Tibial artery (tissue), 4 donors: ENCODE results near the gene ALAD.
"Not testable (repeated sequence)": the region's sequence is repeated elsewhere in the genome, so short reads cannot be mapped to it uniquely, and the experiment has no call there.

ENCODE experiments used
- DNase-seq, 2 donors: peaks; one replicate each; pipeline ENCODE4 v3.0.0-alpha.2; 2019
- H3K27ac ChIP-seq, 2 donors: fragments of 200-600 bp; sonication (generic) in 1 of 2; 1 replicate in 1 of 2; 2 replicates in 1 of 2; pipeline ENCODE4 v1.5.1; 2018 to 2019; ENCODE audit warnings: mild to moderate bottlenecking in 1 of 2
- H3K27me3 ChIP-seq, 2 donors: fragments of 200-600 bp; sonication (generic) in 1 of 2; one replicate each; pipeline versions ENCODE4 v1.5.1 to v1.6.0; 2016 to 2019
- H3K36me3 ChIP-seq, 3 donors: fragments of 200-600 bp; sonication (generic) in 2 of 3; one replicate each; pipeline ENCODE4 v1.5.1; 2016 to 2019; ENCODE audit warnings: mild to moderate bottlenecking in 2 of 3
- H3K4me1 ChIP-seq, 4 donors: fragments of 200-600 bp; sonication (generic) in 2 of 4; 1 replicate in 3 of 4; 2 replicates in 1 of 4; pipeline ENCODE4 v1.5.1; 2016 to 2019
- H3K4me3 ChIP-seq, 2 donors: fragments of 200-600 bp; sonication (generic) in 1 of 2; 1 replicate in 1 of 2; 2 replicates in 1 of 2; pipeline ENCODE4 v1.5.1; 2018 to 2019; ENCODE audit warnings: mild to moderate bottlenecking in 2 of 2
- H3K9me3 ChIP-seq, 3 donors: fragments of 200-600 bp; sonication (generic) in 1 of 3; one replicate each; pipeline ENCODE4 v1.5.1; 2016 to 2019
- CTCF ChIP-seq, 2 experiments: fragments of 200-600 bp in 1 of 2; fragments of 450-650 bp in 1 of 2; IDR thresholded peaks; one replicate each; pipeline ENCODE4 v1.5.1; 2017 to 2019; ENCODE audit warnings: antibody characterized with exemption in 2 of 2, mild to moderate bottlenecking in 1 of 2, moderate library complexity in 1 of 2
- intact Hi-C: fragments of 100-400 bp; cut with DNase I; formaldehyde crosslinking; loops from one replicate; pipeline ENCODE4 v1.15.0; 2023; ENCODE audit warnings: low total_unique reads

Gene ALAD

GRCh38 chr9:113401027-113401792 is at the start of gene ALAD:
TSS of gene ALAD (minus strand) at chr9:113401284. CDS start at chr9:113393559, 7,725 bp downstream.
- H3K4me1 ChIP-seq = peaks cover 0 to 34% (median 17%) of the 10 kb centered on the region in 4 donors
- intact Hi-C loops = loop anchor here (5.0 kb wide), 2 partner anchors 124 to 186 kb away; partner anchors contain the start of genes CDC26 and PRPF4
- no peaks in the 10 kb centered on the region for H3K9me3 ChIP-seq
- peak; percentile 92 to 95 for TF ChIP-seq CTCF (IDR thresholded peaks at IDR 0.05)
- DNase-seq = peak; percentile 98 to 100
- H3K36me3 ChIP-seq = no peaks in the 10 kb centered on the region
- peak within 1 kb of the TSS; percentile 72 to 78 for H3K27ac ChIP-seq
- no peaks in the 10 kb centered on the region for H3K27me3 ChIP-seq
- peak within 1 kb of the TSS; percentile 66 to 82 for H3K4me3 ChIP-seq

- H3K36me3 ChIP-seq = no peaks in the 10 kb centered on the region
- H3K4me1 ChIP-seq = peaks cover 0 to 56% (median 7%) of the 10 kb centered on the region in 4 donors
- no peaks in the 10 kb centered on the region for H3K9me3 ChIP-seq
- H3K27ac ChIP-seq = peak overlapping the region; percentile 51 to 68
- no peaks in the 10 kb centered on the region for H3K27me3 ChIP-seq
- no peak for TF ChIP-seq CTCF (IDR thresholded peaks at IDR 0.05)
- H3K4me3 ChIP-seq = no peak overlapping the region
- DNase-seq = no peak
- intact Hi-C loops = no loop called here
Observed at GRCh38 chr9:113449376-113449775, 48.3 kb upstream of the ALAD start.

- Histone ChIP-seq H3K27ac (peak overlapping the region; percentile 5 to 49), H3K4me3 (no peak overlapping the region), H3K4me1 (peaks cover 0 to 35% (median 0%) of the 10 kb centered on the region in 4 donors), H3K27me3 (no peaks in the 10 kb centered on the region), H3K36me3 (no peaks in the 10 kb centered on the region), H3K9me3 (no peaks in the 10 kb centered on the region)
- intact Hi-C loops = loop anchor here (2.0 kb wide), 1 partner anchor 144 kb away; no protein-coding TSS in a partner anchor
- no peak for DNase-seq
- TF ChIP-seq CTCF (IDR thresholded peaks at IDR 0.05) = peak; percentile 54 to 83
Observed at GRCh38 chr9:113446323-113446740, 45.2 kb upstream of the ALAD start.

- Histone ChIP-seq H3K4me3 (no peak overlapping the region), H3K27me3 (no peaks in the 10 kb centered on the region), H3K27ac (no peak overlapping the region), H3K36me3 (no peaks in the 10 kb centered on the region), H3K4me1 (peaks cover 0 to 20% (median 0%) of the 10 kb centered on the region in 4 donors), H3K9me3 (no peaks in the 10 kb centered on the region)
- intact Hi-C loops = loop anchor here (2.0 kb wide), 1 partner anchor 212 kb away; no protein-coding TSS in a partner anchor
- no peak for TF ChIP-seq CTCF (IDR thresholded peaks at IDR 0.05)
- DNase-seq = no peak
Observed at GRCh38 chr9:113444736-113445135, 43.7 kb upstream of the ALAD start.

GRCh38 chr9:113437716-113438115 is 36.6 kb upstream of the ALAD start:
- H3K27ac ChIP-seq, intact Hi-C loops, H3K4me3 ChIP-seq, H3K36me3 ChIP-seq, H3K27me3 ChIP-seq, H3K4me1 ChIP-seq, DNase-seq, H3K9me3 ChIP-seq: not testable (repeated sequence)

- no peaks in the 10 kb centered on the region for H3K36me3 ChIP-seq
- H3K4me3 ChIP-seq = no peak overlapping the region
- TF ChIP-seq CTCF (IDR thresholded peaks at IDR 0.05) = no peak
- H3K27ac ChIP-seq = no peak overlapping the region
- H3K9me3 ChIP-seq = no peaks in the 10 kb centered on the region
- no peaks in the 10 kb centered on the region for H3K4me1 ChIP-seq
- no peak for DNase-seq
- no peaks in the 10 kb centered on the region for H3K27me3 ChIP-seq
- intact Hi-C loops = no loop called here
Observed at GRCh38 chr9:113436728-113437515, 35.8 kb upstream of the ALAD start.
